Right lobe of liver (tissue), 6 donors: ENCODE data around the gene APOM. TPM values are rescaled to one million over a fixed set of nuclear protein-coding genes. Genes with fewer than 3 reads are reported as not detected.

ENCODE experiments used
- ATAC-seq, 4 donors: fragments of 200-7000 bp; cut with Tn5 transposase; one replicate each; pipeline ENCODE4 v1.9.1; 2020; ENCODE audit warnings: mild to moderate bottlenecking in 4 of 4, moderate library complexity in 4 of 4
- DNase-seq, 3 donors: peaks; one replicate each; pipeline ENCODE4 v3.0.0-alpha.2; 2020
- H3K27ac ChIP-seq, 3 donors: fragments of 200-600 bp; one replicate each; pipeline ENCODE4 v1.8.0; 2022
- H3K27me3 ChIP-seq, 2 donors: fragments of 200-600 bp; one replicate each; pipeline ENCODE4 v1.8.0; 2022
- H3K36me3 ChIP-seq, 4 donors: fragments of 200-600 bp; sonication (generic) in 1 of 4; one replicate each; pipeline versions ENCODE4 v1.5.1 to v1.8.0; 2017 to 2022; ENCODE audit warnings: control low read depth in 1 of 4
- H3K4me1 ChIP-seq, 4 donors: fragments of 200-600 bp; sonication (generic) in 1 of 4; one replicate each; pipeline versions ENCODE4 v1.5.1 to v1.8.0; 2017 to 2022; ENCODE audit warnings: control low read depth in 1 of 4
- H3K4me3 ChIP-seq, 3 donors: fragments of 200-600 bp; one replicate each; pipeline ENCODE4 v1.8.0; 2022
- H3K9me3 ChIP-seq, 4 donors: fragments of 200-600 bp; sonication (generic) in 1 of 4; one replicate each; pipeline versions ENCODE4 v1.5.1 to v1.8.0; 2017 to 2022; ENCODE audit warnings: control low read depth in 1 of 4
- POLR2A ChIP-seq: fragments of 450-650 bp; IDR thresholded peaks from one replicate; pipeline ENCODE4 v1.6.1; 2017; ENCODE audit warnings: antibody characterized with exemption, mild to moderate bottlenecking
- WGBS: methylation state at CpG from one replicate; pipeline ENCODE4 v1.1.6; 2018; ENCODE audit warnings: low coverage, low lambda C conversion rate; ENCODE audit not compliant: insufficient coverage; ENCODE audit errors: missing lambda C conversion rate; 5-methylcytosine and 5-hydroxymethylcytosine counted together
- intact Hi-C, 2 donors: fragments of 100-400 bp; cut with DNase I; formaldehyde crosslinking; loops; one replicate each; pipeline versions ENCODE4 v1.11.2 to v1.14.1; 2022
- total RNA-seq, 6 experiments: library from RNA; depleted of rRNA in 2 of 6; stranded (reverse); fragments of >200 nt in 2 of 6; fragmentation: NEBNext Ultra II Directional in 3 of 6; extraction: Animal tissue kit (Norgen Biotek cat#: 25700) in 3 of 6; gene quantifications; one replicate each; pipeline versions ENCODE4 v1.1.0 to v1.2.4, GENCODE V29; 2016 to 2023
- TF ChIP-seq, protein P1 (sequence below), 4 donors: fragments of 200-600 bp in 3 of 4; fragments of 450-650 bp in 1 of 4; IDR thresholded peaks; one replicate each; pipeline versions ENCODE4 v1.5.1 to v1.8.0; 2016 to 2022; ENCODE audit warnings: antibody characterized with exemption in 4 of 4, mild to moderate bottlenecking in 2 of 4
- donor health status: DM: no; HTN: yes; CAD: no.
- donor health status: DM: no; HTN: no; CAD: no.
- donor health status: DM: no; HTN: no; CAD: no.
- donor health status: DM: no; HTN: yes; CAD: no.
- donor health status: DM: no; HTN: yes; CAD: no.

The APOM gene
- total RNA-seq, 6 experiments from 2014 or later, result 100 to 182 (median 116) TPM

- Histone ChIP-seq H3K4me1 (peaks cover 0 to 12% (median 0%) of the 10 kb centered on the region in 4 donors), H3K4me3 (no peak overlapping the region), H3K27ac (no peak overlapping the region), H3K9me3 (no peaks in the 10 kb centered on the region), H3K27me3 (no peaks in the 10 kb centered on the region), H3K36me3 (peaks cover 5 to 94% (median 49%) of the 10 kb centered on the region in 4 donors)
- ATAC-seq (no peak), DNase-seq (no peak)
- no peak for TF ChIP-seq POLR2A
- TF ChIP-seq, protein P1, sequence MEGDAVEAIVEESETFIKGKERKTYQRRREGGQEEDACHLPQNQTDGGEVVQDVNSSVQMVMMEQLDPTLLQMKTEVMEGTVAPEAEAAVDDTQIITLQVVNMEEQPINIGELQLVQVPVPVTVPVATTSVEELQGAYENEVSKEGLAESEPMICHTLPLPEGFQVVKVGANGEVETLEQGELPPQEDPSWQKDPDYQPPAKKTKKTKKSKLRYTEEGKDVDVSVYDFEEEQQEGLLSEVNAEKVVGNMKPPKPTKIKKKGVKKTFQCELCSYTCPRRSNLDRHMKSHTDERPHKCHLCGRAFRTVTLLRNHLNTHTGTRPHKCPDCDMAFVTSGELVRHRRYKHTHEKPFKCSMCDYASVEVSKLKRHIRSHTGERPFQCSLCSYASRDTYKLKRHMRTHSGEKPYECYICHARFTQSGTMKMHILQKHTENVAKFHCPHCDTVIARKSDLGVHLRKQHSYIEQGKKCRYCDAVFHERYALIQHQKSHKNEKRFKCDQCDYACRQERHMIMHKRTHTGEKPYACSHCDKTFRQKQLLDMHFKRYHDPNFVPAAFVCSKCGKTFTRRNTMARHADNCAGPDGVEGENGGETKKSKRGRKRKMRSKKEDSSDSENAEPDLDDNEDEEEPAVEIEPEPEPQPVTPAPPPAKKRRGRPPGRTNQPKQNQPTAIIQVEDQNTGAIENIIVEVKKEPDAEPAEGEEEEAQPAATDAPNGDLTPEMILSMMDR (IDR thresholded peaks at IDR 0.05), result no peak
- intact Hi-C loops, result no loop called here
- WGBS, result 93% methylated on average over 9 of the region's 26 CpGs
These were observed 23.3 kb upstream of the APOM start for GRCh38 chr6:31632279-31632946.

- TF ChIP-seq POLR2A, result no peak
- TF ChIP-seq, protein P1 (IDR thresholded peaks at IDR 0.05), result no peak
- DNase-seq (no peak), ATAC-seq (no peak)
- intact Hi-C loops, result no loop called here
- H3K36me3 ChIP-seq, result peaks cover 5 to 94% (median 50%) of the 10 kb centered on the region in 4 donors
- H3K27me3 ChIP-seq, result no peaks in the 10 kb centered on the region
- 100% methylated on average over 2 of the region's 7 CpGs for WGBS
- no peak overlapping the region for H3K27ac ChIP-seq
- peaks cover 0 to 12% (median 0%) of the 10 kb centered on the region in 4 donors for H3K4me1 ChIP-seq
- H3K4me3 ChIP-seq, result no peak overlapping the region
- H3K9me3 ChIP-seq, result no peaks in the 10 kb centered on the region
These were observed 22.2 kb upstream of the APOM start for GRCh38 chr6:31633447-31633846.

- intact Hi-C loops, result no loop called here
These were observed 21.6 kb upstream of the APOM start for GRCh38 chr6:31634131-31634530.

GRCh38 chr6:31634969-31635575 lies 20.6 kb upstream of the APOM start:
- peak overlapping the region in 1 of 3 donors; percentile 18 for H3K27ac ChIP-seq
- no peaks in the 10 kb centered on the region for H3K27me3 ChIP-seq
- WGBS, result 26% methylated on average over 8 of the region's 11 CpGs
- H3K4me3 ChIP-seq, result no peak overlapping the region
- no peaks in the 10 kb centered on the region for H3K9me3 ChIP-seq
- TF ChIP-seq, protein P1 (IDR thresholded peaks at IDR 0.05), result no peak
- peak; percentile 12 for TF ChIP-seq POLR2A
- intact Hi-C loops, result no loop called here
- DNase-seq (peak in 1 of 3 donors; percentile 83), ATAC-seq (peak in 3 of 4 donors; percentile 31 to 82 (median 77))
- peaks cover 5 to 94% (median 51%) of the 10 kb centered on the region in 4 donors for H3K36me3 ChIP-seq
- H3K4me1 ChIP-seq, result peaks cover 0 to 12% (median 0%) of the 10 kb centered on the region in 4 donors

More at GRCh38 chr6:31634131-31634530, 21.6 kb upstream of the APOM start:
- 95% methylated on average over 2 of the region's 3 CpGs for WGBS
- ATAC-seq (no peak), DNase-seq (no peak)
- Histone ChIP-seq H3K4me3 (no peak overlapping the region), H3K27me3 (no peaks in the 10 kb centered on the region), H3K4me1 (peaks cover 0 to 12% (median 0%) of the 10 kb centered on the region in 4 donors), H3K36me3 (peaks cover 5 to 94% (median 51%) of the 10 kb centered on the region in 4 donors), H3K27ac (no peak overlapping the region), H3K9me3 (no peaks in the 10 kb centered on the region)
- TF ChIP-seq POLR2A, result no peak
- TF ChIP-seq, protein P1 (IDR thresholded peaks at IDR 0.05), result no peak
